Liver (tissue), 3 donors: ENCODE results near the gene RSRC2.
"Not testable (repeated sequence)": the region's sequence is repeated elsewhere in the genome, so short reads cannot be mapped to it uniquely, and the experiment has no call there.

Experiments
- EGR1 ChIP-seq, 2 donors: IDR thresholded peaks; 2 replicates each; pipeline ENCODE4 v1.6.1; 2016 to 2018; ENCODE audit warnings: antibody characterized with exemption in 2 of 2, low read depth in 2 of 2
- FOXA1 ChIP-seq: IDR thresholded peaks from 2 replicates; pipeline ENCODE4 v1.6.1; 2016; ENCODE audit warnings: antibody characterized with exemption
- GABPA ChIP-seq, 2 donors: IDR thresholded peaks in 1 of 2; conservative IDR thresholded peaks in 1 of 2; 2 replicates each; pipeline ENCODE4 v1.6.1; 2016; ENCODE audit warnings: antibody characterized with exemption in 2 of 2, mild to moderate bottlenecking in 1 of 2, moderate library complexity in 1 of 2
- JUND ChIP-seq, 2 donors: IDR thresholded peaks; 2 replicates each; pipeline ENCODE4 v1.6.1; 2016; ENCODE audit warnings: antibody characterized with exemption in 2 of 2
- RAD21 ChIP-seq, 2 donors: IDR thresholded peaks; 2 replicates each; pipeline ENCODE4 v1.6.1; 2016; ENCODE audit warnings: antibody characterized with exemption in 2 of 2, mild to moderate bottlenecking in 2 of 2
- RXRA ChIP-seq, 2 donors: IDR thresholded peaks; 2 replicates each; pipeline ENCODE4 v1.6.1; 2017 to 2018; ENCODE audit warnings: antibody characterized with exemption in 2 of 2, mild to moderate bottlenecking in 1 of 2
- SP1 ChIP-seq: IDR thresholded peaks from 2 replicates; pipeline ENCODE4 v1.6.1; 2018; ENCODE audit warnings: antibody characterized with exemption, mild to moderate bottlenecking
- TAF1 ChIP-seq: conservative IDR thresholded peaks from 2 replicates; pipeline ENCODE4 v1.6.1; 2016; ENCODE audit warnings: antibody characterized with exemption, mild to moderate bottlenecking
- YY1 ChIP-seq: IDR thresholded peaks from 2 replicates; pipeline ENCODE4 v1.6.1; 2016; ENCODE audit warnings: antibody characterized with exemption, mild to moderate bottlenecking
- TF ChIP-seq, protein P1 (sequence below): fragments of 150-350 bp; IDR thresholded peaks from 2 replicates; pipeline ENCODE4 v1.5.1; 2017; ENCODE audit warnings: improper control_type of control experiment, low read depth, low read length; ENCODE audit not compliant: missing input control
- TF ChIP-seq, protein P2 (sequence below): IDR thresholded peaks from 2 replicates; pipeline ENCODE4 v1.6.1; 2016; ENCODE audit warnings: antibody characterized with exemption
- TF ChIP-seq, protein P3 (sequence below): IDR thresholded peaks from 2 replicates; pipeline ENCODE4 v1.6.1; 2016; ENCODE audit warnings: antibody characterized with exemption, mild to moderate bottlenecking
- TF ChIP-seq, protein P4 (sequence below): IDR thresholded peaks from 2 replicates; pipeline ENCODE4 v1.6.1; 2016; ENCODE audit warnings: antibody characterized with exemption
- donor health status: healthy.
- donor health status: healthy.

DNA sequence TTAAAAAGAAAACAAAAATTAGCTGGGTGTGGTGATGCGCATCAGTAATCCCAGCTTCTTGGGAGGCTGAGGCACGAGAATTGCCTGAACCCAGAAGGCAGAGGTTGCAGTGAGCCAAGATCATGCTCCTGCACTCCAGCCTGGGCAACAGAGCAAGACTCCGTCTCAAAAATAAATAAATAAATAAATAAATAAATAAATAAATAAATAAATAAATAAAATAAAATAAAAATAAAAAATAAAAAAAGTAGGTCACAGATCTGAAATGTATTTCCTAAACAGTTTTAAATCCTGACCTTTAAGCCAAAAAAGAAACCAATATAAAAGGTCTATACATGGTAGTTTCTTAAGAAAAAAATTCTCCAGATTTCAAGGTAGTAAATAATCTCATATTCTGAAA is 13.7 kb downstream of the RSRC2 start:
- TF ChIP-seq, protein P1, sequence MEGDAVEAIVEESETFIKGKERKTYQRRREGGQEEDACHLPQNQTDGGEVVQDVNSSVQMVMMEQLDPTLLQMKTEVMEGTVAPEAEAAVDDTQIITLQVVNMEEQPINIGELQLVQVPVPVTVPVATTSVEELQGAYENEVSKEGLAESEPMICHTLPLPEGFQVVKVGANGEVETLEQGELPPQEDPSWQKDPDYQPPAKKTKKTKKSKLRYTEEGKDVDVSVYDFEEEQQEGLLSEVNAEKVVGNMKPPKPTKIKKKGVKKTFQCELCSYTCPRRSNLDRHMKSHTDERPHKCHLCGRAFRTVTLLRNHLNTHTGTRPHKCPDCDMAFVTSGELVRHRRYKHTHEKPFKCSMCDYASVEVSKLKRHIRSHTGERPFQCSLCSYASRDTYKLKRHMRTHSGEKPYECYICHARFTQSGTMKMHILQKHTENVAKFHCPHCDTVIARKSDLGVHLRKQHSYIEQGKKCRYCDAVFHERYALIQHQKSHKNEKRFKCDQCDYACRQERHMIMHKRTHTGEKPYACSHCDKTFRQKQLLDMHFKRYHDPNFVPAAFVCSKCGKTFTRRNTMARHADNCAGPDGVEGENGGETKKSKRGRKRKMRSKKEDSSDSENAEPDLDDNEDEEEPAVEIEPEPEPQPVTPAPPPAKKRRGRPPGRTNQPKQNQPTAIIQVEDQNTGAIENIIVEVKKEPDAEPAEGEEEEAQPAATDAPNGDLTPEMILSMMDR: not testable (repeated sequence)
- TF ChIP-seq FOXA1; EGR1 (IDR thresholded peaks at IDR 0.05; ENCODE audit: low read depth in 2 of 2); RXRA (IDR thresholded peaks at IDR 0.05); SP1; YY1; TAF1; RAD21 (IDR thresholded peaks at IDR 0.05); GABPA (IDR thresholded peaks at IDR 0.05 in 1 of 2, conservative IDR thresholded peaks at IDR 0.05 in 1 of 2); JUND (IDR thresholded peaks at IDR 0.05): not testable (repeated sequence)
- TF ChIP-seq, protein P2, sequence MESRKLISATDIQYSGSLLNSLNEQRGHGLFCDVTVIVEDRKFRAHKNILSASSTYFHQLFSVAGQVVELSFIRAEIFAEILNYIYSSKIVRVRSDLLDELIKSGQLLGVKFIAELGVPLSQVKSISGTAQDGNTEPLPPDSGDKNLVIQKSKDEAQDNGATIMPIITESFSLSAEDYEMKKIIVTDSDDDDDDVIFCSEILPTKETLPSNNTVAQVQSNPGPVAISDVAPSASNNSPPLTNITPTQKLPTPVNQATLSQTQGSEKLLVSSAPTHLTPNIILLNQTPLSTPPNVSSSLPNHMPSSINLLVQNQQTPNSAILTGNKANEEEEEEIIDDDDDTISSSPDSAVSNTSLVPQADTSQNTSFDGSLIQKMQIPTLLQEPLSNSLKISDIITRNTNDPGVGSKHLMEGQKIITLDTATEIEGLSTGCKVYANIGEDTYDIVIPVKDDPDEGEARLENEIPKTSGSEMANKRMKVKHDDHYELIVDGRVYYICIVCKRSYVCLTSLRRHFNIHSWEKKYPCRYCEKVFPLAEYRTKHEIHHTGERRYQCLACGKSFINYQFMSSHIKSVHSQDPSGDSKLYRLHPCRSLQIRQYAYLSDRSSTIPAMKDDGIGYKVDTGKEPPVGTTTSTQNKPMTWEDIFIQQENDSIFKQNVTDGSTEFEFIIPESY: not testable (repeated sequence)
- TF ChIP-seq, protein P3, sequence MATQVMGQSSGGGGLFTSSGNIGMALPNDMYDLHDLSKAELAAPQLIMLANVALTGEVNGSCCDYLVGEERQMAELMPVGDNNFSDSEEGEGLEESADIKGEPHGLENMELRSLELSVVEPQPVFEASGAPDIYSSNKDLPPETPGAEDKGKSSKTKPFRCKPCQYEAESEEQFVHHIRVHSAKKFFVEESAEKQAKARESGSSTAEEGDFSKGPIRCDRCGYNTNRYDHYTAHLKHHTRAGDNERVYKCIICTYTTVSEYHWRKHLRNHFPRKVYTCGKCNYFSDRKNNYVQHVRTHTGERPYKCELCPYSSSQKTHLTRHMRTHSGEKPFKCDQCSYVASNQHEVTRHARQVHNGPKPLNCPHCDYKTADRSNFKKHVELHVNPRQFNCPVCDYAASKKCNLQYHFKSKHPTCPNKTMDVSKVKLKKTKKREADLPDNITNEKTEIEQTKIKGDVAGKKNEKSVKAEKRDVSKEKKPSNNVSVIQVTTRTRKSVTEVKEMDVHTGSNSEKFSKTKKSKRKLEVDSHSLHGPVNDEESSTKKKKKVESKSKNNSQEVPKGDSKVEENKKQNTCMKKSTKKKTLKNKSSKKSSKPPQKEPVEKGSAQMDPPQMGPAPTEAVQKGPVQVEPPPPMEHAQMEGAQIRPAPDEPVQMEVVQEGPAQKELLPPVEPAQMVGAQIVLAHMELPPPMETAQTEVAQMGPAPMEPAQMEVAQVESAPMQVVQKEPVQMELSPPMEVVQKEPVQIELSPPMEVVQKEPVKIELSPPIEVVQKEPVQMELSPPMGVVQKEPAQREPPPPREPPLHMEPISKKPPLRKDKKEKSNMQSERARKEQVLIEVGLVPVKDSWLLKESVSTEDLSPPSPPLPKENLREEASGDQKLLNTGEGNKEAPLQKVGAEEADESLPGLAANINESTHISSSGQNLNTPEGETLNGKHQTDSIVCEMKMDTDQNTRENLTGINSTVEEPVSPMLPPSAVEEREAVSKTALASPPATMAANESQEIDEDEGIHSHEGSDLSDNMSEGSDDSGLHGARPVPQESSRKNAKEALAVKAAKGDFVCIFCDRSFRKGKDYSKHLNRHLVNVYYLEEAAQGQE: not testable (repeated sequence)
- TF ChIP-seq, protein P4, sequence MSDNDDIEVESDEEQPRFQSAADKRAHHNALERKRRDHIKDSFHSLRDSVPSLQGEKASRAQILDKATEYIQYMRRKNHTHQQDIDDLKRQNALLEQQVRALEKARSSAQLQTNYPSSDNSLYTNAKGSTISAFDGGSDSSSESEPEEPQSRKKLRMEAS: not testable (repeated sequence)
